HepG2 (cell line): ENCODE measurements around the gene EVI5. TPM values are rescaled to one million over a fixed set of nuclear protein-coding genes. Genes with fewer than 3 reads are reported as not detected.

ENCODE experiments used
- ATAC-seq: fragments of 200-7000 bp; cut with Tn5 transposase; 3 replicates; pipeline ENCODE4 v1.9.1; 2020; ENCODE audit warnings: mild to moderate bottlenecking, moderate library complexity
- BruUV-seq: library from RNA; stranded (reverse); fragments of 400-500 nt; replicated peaks from 2 replicates; lab custom pipeline; 2021; lab: Mats Ljungman, UMichigan
- CTCF ChIA-PET: fragments of 300-600 bp; formaldehyde crosslinking; extraction: SDS; loops from one replicate; lab custom pipeline; 2021; ENCODE audit warnings: low total read pairs, inconsistent platforms, low intra/inter-chr PET ratio; lab: Yijun Ruan, JAX
- POLR2A ChIA-PET: fragments of 350-600 bp; sonication (Branson Sonifier 250); formaldehyde crosslinking; loops from one replicate; lab custom pipeline; 2020; ENCODE audit warnings: antibody characterized with exemption, inconsistent platforms; lab: Yijun Ruan, JAX
- DNase-seq: peaks from one replicate; pipeline ENCODE4 v3.0.0-alpha.2; 2015; ENCODE audit warnings: low spot score
- FAIRE-seq: peaks from 3 replicates; lab custom pipeline; 2011; peaks lifted over from hg19 to GRCh38; lab: Jason Lieb, UNC
- H2AFZ ChIP-seq: one replicate; pipeline ENCODE4 v1.6.1; 2011; ENCODE audit warnings: low read length, inconsistent platforms
- H3K27ac ChIP-seq: fragments of 300-600 bp; 3 replicates; pipeline ENCODE4 v1.8.0; 2011; ENCODE audit warnings: mixed run types, mild to moderate bottlenecking, mixed read lengths, low read length, inconsistent platforms; ENCODE audit not compliant: insufficient read depth; ENCODE audit errors: extremely low read length
- H3K27me3 ChIP-seq, 2 experiments: fragments of 200-600 bp in 1 of 2; 2 replicates in 1 of 2; 3 replicates in 1 of 2; pipeline versions ENCODE4 v1.6.0 to v1.8.0; 2011; ENCODE audit warnings: low read length in 2 of 2, mild to moderate bottlenecking in 2 of 2, moderate library complexity in 2 of 2, inconsistent platforms in 1 of 2; ENCODE audit not compliant: insufficient read depth in 2 of 2, control insufficient read depth in 1 of 2
- H3K36me3 ChIP-seq, 2 experiments: fragments of 200-600 bp in 1 of 2; replicated peaks in 1 of 2; 2 replicates in 1 of 2; 3 replicates in 1 of 2; pipeline versions ENCODE4 v1.5.1 to v1.8.0; 2011; ENCODE audit warnings: low read length in 2 of 2, inconsistent platforms in 1 of 2; ENCODE audit not compliant: insufficient read depth in 2 of 2, control insufficient read depth in 1 of 2
- H3K4me1 ChIP-seq: 2 replicates; pipeline ENCODE4 v1.5.1; 2012; ENCODE audit warnings: low read length, inconsistent platforms; ENCODE audit not compliant: insufficient read depth
- H3K4me2 ChIP-seq: 2 replicates; pipeline ENCODE4 v1.6.0; 2011; ENCODE audit warnings: low read depth, low read length, inconsistent platforms
- H3K4me3 ChIP-seq, 3 experiments: fragments of 200-600 bp in 1 of 3; sonication (generic), shearing (Covaris generic) in 1 of 3; replicated peaks in 1 of 3; 2 replicates each; pipeline ENCODE4 v1.5.1; 2011 to 2016; ENCODE audit warnings: low read length in 3 of 3, inconsistent platforms in 2 of 3, low read depth in 2 of 3, mild to moderate bottlenecking in 2 of 3, control low read depth in 1 of 3, mixed read lengths in 1 of 3; ENCODE audit not compliant: insufficient read depth in 1 of 3
- H3K79me2 ChIP-seq: one replicate; pipeline ENCODE4 v1.6.1; 2011; ENCODE audit warnings: low read length, inconsistent platforms; ENCODE audit not compliant: insufficient read depth
- H3K9ac ChIP-seq: 2 replicates; pipeline ENCODE4 v1.6.0; 2011; ENCODE audit warnings: mild to moderate bottlenecking, low read depth, low read length, inconsistent platforms; ENCODE audit not compliant: insufficient read depth
- H3K9me3 ChIP-seq: 2 replicates; pipeline ENCODE4 v1.5.1; 2012; ENCODE audit warnings: mild to moderate bottlenecking, low read length
- H4K20me1 ChIP-seq: 2 replicates; pipeline ENCODE4 v1.6.0; 2011; ENCODE audit warnings: inconsistent platforms, mild to moderate bottlenecking, low read length, moderate library complexity; ENCODE audit not compliant: insufficient read depth
- AGO2 ChIP-seq: fragments of 200-400 bp; formaldehyde crosslinking; optimal IDR thresholded peaks from 2 replicates; pipeline ENCODE3; 2017; ENCODE audit warnings: mild to moderate bottlenecking, low read depth, low read length, moderate library complexity
- BCL6 ChIP-seq: IDR thresholded peaks from 2 replicates; pipeline ENCODE4 v1.6.1; 2016; ENCODE audit warnings: missing genetic modification reagents, missing compliant biosample characterization
- CTCF ChIP-seq: sonication (generic); formaldehyde crosslinking; IDR thresholded peaks from 2 replicates; pipeline ENCODE4 v1.5.0; 2020; ENCODE audit warnings: mild to moderate bottlenecking, missing genetic modification reagents, moderate library complexity
- HNRNPK ChIP-seq: fragments of 200-400 bp; formaldehyde crosslinking; IDR thresholded peaks from 2 replicates; pipeline ENCODE4 v1.6.1; 2018; ENCODE audit warnings: low read length, low read depth, moderate library complexity, mild to moderate bottlenecking; ENCODE audit not compliant: poor library complexity, severe bottlenecking
- ISX ChIP-seq: sonication (generic); formaldehyde crosslinking; conservative IDR thresholded peaks from 2 replicates; pipeline ENCODE4 v1.5.0; 2020; ENCODE audit warnings: missing genetic modification reagents
- MLX ChIP-seq: IDR thresholded peaks from 2 replicates; pipeline ENCODE4 v1.6.1; 2016
- MYC ChIP-seq: sonication (generic); formaldehyde crosslinking; IDR thresholded peaks from 2 replicates; pipeline ENCODE4 v1.9.0; 2021; ENCODE audit warnings: missing genetic modification reagents, borderline replicate concordance
- NR2F2 ChIP-seq: IDR thresholded peaks from 2 replicates; pipeline ENCODE4 v1.6.1; 2012; ENCODE audit warnings: low read depth, inconsistent platforms, borderline replicate concordance
- STAG1 ChIP-seq: sonication (generic); formaldehyde crosslinking; IDR thresholded peaks from 2 replicates; pipeline ENCODE4 v1.4.0; 2020; ENCODE audit warnings: missing genetic modification reagents
- YEATS2 ChIP-seq: sonication (generic); formaldehyde crosslinking; IDR thresholded peaks from 2 replicates; pipeline ENCODE4 v1.4.0; 2020; ENCODE audit warnings: missing genetic modification reagents, borderline replicate concordance
- ZKSCAN1 ChIP-seq: fragments of 150-350 bp; IDR thresholded peaks from 2 replicates; pipeline ENCODE4 v1.6.1; 2014; ENCODE audit warnings: low read length
- ZNF205 ChIP-seq: IDR thresholded peaks from 2 replicates; pipeline ENCODE4 v1.6.1; 2018; ENCODE audit warnings: missing biosample characterization, missing genetic modification reagents
- ZNF407 ChIP-seq: sonication (generic); formaldehyde crosslinking; IDR thresholded peaks from one replicate; pipeline ENCODE4 v1.5.1; 2020; ENCODE audit warnings: mild to moderate bottlenecking, missing genetic modification reagents; ENCODE audit errors: not compliant biosample characterization
- WGBS: methylation state at CpG from one replicate; pipeline ENCODE4 v1.1.6; 2017; ENCODE audit warnings: low lambda C conversion rate; 5-methylcytosine and 5-hydroxymethylcytosine counted together
- in situ Hi-C: cut with HindIII; loops from 2 replicates; pipeline ENCODE4 v1.10.0; 2017; ENCODE audit warnings: low pct_unique_long_range_greater_than_20kb; ENCODE audit not compliant: extremely low pct_ligation_motif_present
- intact Hi-C: fragments of 100-400 bp; cut with micrococcal nuclease; formaldehyde crosslinking; loops from one replicate; pipeline ENCODE4 v1.10.0; 2022; ENCODE audit not compliant: unreplicated experiment
- polyA plus RNA-seq, 8 experiments: library from polyadenylated mRNA; depleted of rRNA in 3 of 8; stranded (reverse) in 7 of 8; unstranded in 1 of 8; fragments of >200 nt; fragmentation: Illumina TruSeq in 4 of 8; extraction: Trizol in 4 of 8; gene quantifications; 2 replicates each; pipeline versions ENCODE4 v1.2.1 to v1.2.3, GENCODE V29; 2011 to 2016; ENCODE audit warnings: low read depth in 4 of 8, missing spikeins in 1 of 8, mixed read lengths in 1 of 8; ENCODE audit not compliant: insufficient read depth in 1 of 8
- total RNA-seq, 5 experiments: library from RNA; depleted of rRNA; stranded (reverse); fragments of >200 nt; fragmentation: Illumina TruSeq; extraction: Trizol; gene quantifications; 2 replicates each; pipeline ENCODE4 v1.2.3, GENCODE V29; 2016; ENCODE audit warnings: low read depth in 1 of 5

EVI5 gene
- total and polyA plus RNA-seq, 2 of the 13 experiments (the other 11 are each of a cell fraction or from before 2014, with no cell fraction given): 4.0 to 12.6 TPM

- Histone ChIP-seq H3K27me3 (no peaks in the 10 kb centered on the region), H3K27ac (no peak overlapping the region), H2AFZ (no peak overlapping the region), H3K4me2 (no peak overlapping the region), H3K9me3 (no peaks in the 10 kb centered on the region), H3K79me2 (no peaks in the 10 kb centered on the region), H3K4me3 (no peak overlapping the region), H3K9ac (no peak overlapping the region), H3K4me1 (peaks cover 2% of the 10 kb centered on the region), H3K36me3 (0 out of 5 replicates have a peak, but pooled peaks cover 0 to 3% of the 10 kb centered on the region in 2 experiments), H4K20me1 (no peaks in the 10 kb centered on the region)
- intact Hi-C loops: no loop called here
- WGBS: 82% methylated on average over 4 of the region's 4 CpGs
- ATAC-seq (peak; percentile 71), FAIRE-seq (peak; percentile 73), DNase-seq (no peak)
- in situ Hi-C loops: no loop called here
- POLR2A ChIA-PET: no interaction called here
- CTCF ChIA-PET: no interaction called here
- BruUV-seq: no TSS peak
- TF ChIP-seq HNRNPK: no peak
- TF ChIP-seq BCL6 (CRISPR knock-in tag): no peak
- TF ChIP-seq ZKSCAN1: no peak
- no peak for TF ChIP-seq NR2F2
- TF ChIP-seq ISX (CRISPR knock-in tag): no peak
- no peak for TF ChIP-seq MYC
- TF ChIP-seq STAG1 (CRISPR knock-in tag): peak; percentile 34
- TF ChIP-seq AGO2: no peak
- TF ChIP-seq ZNF205: no peak
- peak; percentile 37 for TF ChIP-seq CTCF (CRISPR knock-in tag)
- TF ChIP-seq ZNF407: no peak
- TF ChIP-seq YEATS2 (CRISPR knock-in tag): no peak
- no peak for TF ChIP-seq MLX (CRISPR knock-in tag)
Measured at GRCh38 chr1:92736395-92736794, 48.5 kb downstream of the EVI5 start.
